K562 (cell line): ENCODE measurements around the gene SH2D3A. TPM values are rescaled to one million over a fixed set of nuclear protein-coding genes. Genes with fewer than 3 reads are reported as not detected.

Source experiments
- ADNP ChIP-seq: fragments of 200-800 bp; sonication (Bioruptor generic); IDR thresholded peaks from 2 replicates; pipeline ENCODE4 v1.6.1; 2016; ENCODE audit warnings: missing genetic modification characterization, missing compliant biosample characterization
- ATF1 ChIP-seq, 2 experiments: fragments of 450-650 bp in 1 of 2; IDR thresholded peaks; 2 replicates each; pipeline ENCODE4 v1.6.1; 2016; ENCODE audit warnings: missing compliant biosample characterization in 1 of 2, missing genetic modification characterization in 1 of 2
- CREB1 ChIP-seq, 2 experiments: sonication (generic) in 1 of 2; formaldehyde crosslinking in 1 of 2; IDR thresholded peaks; 2 replicates each; pipeline versions ENCODE4 v1.6.1 to v1.8.0; 2012 to 2022; ENCODE audit warnings: inconsistent platforms in 1 of 2, mild to moderate bottlenecking in 1 of 2, missing genetic modification reagents in 1 of 2, moderate library complexity in 1 of 2
- CTCFL ChIP-seq: IDR thresholded peaks from 2 replicates; pipeline ENCODE4 v1.6.1; 2011; ENCODE audit warnings: borderline replicate concordance, low read depth, mild to moderate bottlenecking, moderate library complexity, low read length; ENCODE audit not compliant: insufficient read depth, poor library complexity, severe bottlenecking
- ELF4 ChIP-seq: fragments of 450-650 bp; formaldehyde crosslinking; IDR thresholded peaks from 2 replicates; pipeline ENCODE4 v1.4.0; 2022; ENCODE audit warnings: missing genetic modification characterization
- ESRRA ChIP-seq: fragments of 450-650 bp; IDR thresholded peaks from 2 replicates; pipeline ENCODE4 v1.6.1; 2014; ENCODE audit warnings: low read depth, mild to moderate bottlenecking, moderate library complexity, borderline replicate concordance
- ETV5 ChIP-seq: sonication (generic); formaldehyde crosslinking; IDR thresholded peaks from 2 replicates; pipeline ENCODE4 v1.4.0; 2020; ENCODE audit warnings: low read depth, mild to moderate bottlenecking, missing genetic modification reagents
- FOXK1 ChIP-seq: sonication (generic); formaldehyde crosslinking; IDR thresholded peaks from 2 replicates; pipeline ENCODE4 v1.8.0; 2022; ENCODE audit warnings: missing genetic modification reagents, mild to moderate bottlenecking, borderline replicate concordance
- GTF2E2 ChIP-seq: fragments of 200-800 bp; sonication (Bioruptor generic); IDR thresholded peaks from 2 replicates; pipeline ENCODE4 v1.6.1; 2016; ENCODE audit warnings: missing genetic modification characterization, missing compliant biosample characterization
- LEF1 ChIP-seq: fragments of 450-650 bp; IDR thresholded peaks from 2 replicates; pipeline ENCODE4 v1.6.1; 2016; ENCODE audit warnings: mild to moderate bottlenecking
- MEF2A ChIP-seq: IDR thresholded peaks from 2 replicates; pipeline ENCODE4 v1.6.1; 2011; ENCODE audit warnings: low read depth, mild to moderate bottlenecking, low read length, moderate library complexity; ENCODE audit not compliant: control insufficient read depth
- NBN ChIP-seq: fragments of 450-650 bp; IDR thresholded peaks from 2 replicates; pipeline ENCODE4 v1.6.1; 2016; ENCODE audit warnings: low read depth, mild to moderate bottlenecking
- NCOA1 ChIP-seq: fragments of 450-650 bp; IDR thresholded peaks from 2 replicates; pipeline ENCODE4 v1.6.1; 2016; ENCODE audit warnings: low read depth
- NFATC3 ChIP-seq: fragments of 450-650 bp; IDR thresholded peaks from 2 replicates; pipeline ENCODE4 v1.6.1; 2017; ENCODE audit warnings: mild to moderate bottlenecking
- NRF1 ChIP-seq, 2 experiments: fragments of 450-650 bp; IDR thresholded peaks in 1 of 2; conservative IDR thresholded peaks in 1 of 2; 2 replicates each; pipeline ENCODE4 v1.6.1; 2014; ENCODE audit warnings: mild to moderate bottlenecking in 2 of 2
- POLR2AphosphoS5 ChIP-seq: IDR thresholded peaks from 2 replicates; pipeline ENCODE4 v1.6.1; 2011; ENCODE audit warnings: mild to moderate bottlenecking, low read depth, low read length, moderate library complexity; ENCODE audit not compliant: control insufficient read depth, insufficient read depth
- PTBP1 ChIP-seq: fragments of 200-400 bp; formaldehyde crosslinking; IDR thresholded peaks from 2 replicates; pipeline ENCODE4 v1.6.1; 2017; ENCODE audit warnings: low read depth, low read length
- RBBP5 ChIP-seq: fragments of 200-600 bp; sonication (generic); IDR thresholded peaks from 2 replicates; pipeline ENCODE4 v1.6.1; 2012; ENCODE audit warnings: borderline replicate concordance, mild to moderate bottlenecking, low read length, control low read depth, inconsistent platforms; ENCODE audit not compliant: insufficient read depth, poor library complexity, severe bottlenecking
- THRA ChIP-seq: fragments of 450-650 bp; IDR thresholded peaks from 2 replicates; pipeline ENCODE4 v1.6.1; 2017; ENCODE audit warnings: mild to moderate bottlenecking, moderate library complexity
- USF1 ChIP-seq: sonication (generic); formaldehyde crosslinking; IDR thresholded peaks from 2 replicates; pipeline ENCODE4 v1.9.0; 2022; ENCODE audit warnings: mild to moderate bottlenecking, missing genetic modification reagents
- ZNF239 ChIP-seq: fragments of 250-450 bp; sonication (Bioruptor Pico); IDR thresholded peaks from 2 replicates; pipeline ENCODE4 v1.4.0; 2020; ENCODE audit warnings: mild to moderate bottlenecking
- ZNF311 ChIP-seq: fragments of 250-450 bp; sonication (Bioruptor Pico); IDR thresholded peaks from 2 replicates; pipeline ENCODE4 v1.4.0; 2020; ENCODE audit warnings: mild to moderate bottlenecking, moderate library complexity
- ZNF41 ChIP-seq: fragments of 250-450 bp; sonication (Bioruptor Pico); conservative IDR thresholded peaks from 2 replicates; pipeline ENCODE4 v1.4.0; 2020; ENCODE audit warnings: mild to moderate bottlenecking
- ZNF584 ChIP-seq: fragments of 200-800 bp; sonication (Bioruptor generic); IDR thresholded peaks from 2 replicates; pipeline ENCODE4 v1.6.1; 2016; ENCODE audit warnings: low read depth, mild to moderate bottlenecking, missing genetic modification characterization, missing compliant biosample characterization
- polyA plus RNA-seq, 8 experiments: library from polyadenylated mRNA; depleted of rRNA in 4 of 8; stranded (reverse) in 5 of 8; unstranded in 3 of 8; fragments of >200 nt; fragmentation: Nextera tagmentation in 2 of 8; fragmentation: Illumina TruSeq in 1 of 8; extraction: Ambion mirVana in 2 of 8; extraction: Trizol in 1 of 8; gene quantifications; 2 replicates each; pipeline versions ENCODE4 v1.2.1 to v1.2.3, GENCODE V29; 2011 to 2014; ENCODE audit warnings: inconsistent platforms in 1 of 8, missing spikeins in 1 of 8
- total RNA-seq, 7 experiments: library from RNA; depleted of rRNA in 6 of 7; stranded (reverse); fragments of >200 nt in 6 of 7; fragmentation: Illumina TruSeq in 2 of 7; extraction: Trizol in 2 of 7; gene quantifications; 2 replicates each; pipeline versions ENCODE4 v1.2.1 to v1.2.3, GENCODE V29; 2011 to 2021; ENCODE audit warnings: low replicate concordance in 1 of 7

The SH2D3A gene
- total and polyA plus RNA-seq, 9 of the 15 experiments (the other 6 are each of a cell fraction or from before 2014, with no cell fraction given) = 0.75 to 26.3 (median 8.9) TPM

- TF ChIP-seq NFATC3 (no peak), NRF1 (conservative IDR thresholded peaks at IDR 0.05 in 1 of 2, IDR thresholded peaks at IDR 0.05 in 1 of 2) (peak; percentile 44 to 60; a peak in 3 of 4 replicates), ELF4 (CRISPR knock-in tag) (no peak), CREB1 (IDR thresholded peaks at IDR 0.05) (peak; percentile 90), CREB1 (CRISPR knock-in tag; IDR thresholded peaks at IDR 0.05) (peak; percentile 76; the same call in 1 of the 2 replicates), USF1 (CRISPR knock-in tag) (peak; percentile 77), THRA (no peak), GTF2E2 (0 out of 2 replicates have a peak, but pooled peaks have one; percentile 17), POLR2AphosphoS5 (peak; percentile 60), ZNF584 (CRISPR knock-in tag) (no peak), ZNF41 (no peak), ETV5 (CRISPR knock-in tag) (peak; percentile 31; the same call in 1 of the 2 replicates), MEF2A (no peak), ZNF311 (CRISPR knock-in tag) (no peak), PTBP1 (no peak), RBBP5 (no peak), ADNP (tag) (0 out of 2 replicates have a peak, but pooled peaks have one; percentile 30), NBN (peak; percentile 83), NCOA1 (peak; percentile 58), CTCFL (peak; percentile 62), FOXK1 (CRISPR knock-in tag) (no peak), ESRRA (peak; percentile 50; the same call in 1 of the 2 replicates), ZNF239 (no peak), ATF1 (CRISPR knock-in tag; IDR thresholded peaks at IDR 0.05) (no peak), ATF1 (tag; IDR thresholded peaks at IDR 0.05) (peak; percentile 86), LEF1 (0 out of 2 replicates have a peak, but pooled peaks have one; percentile 21)
Measured at GRCh38 chr19:6736169-6736916, 30.9 kb downstream of the SH2D3A start (continued).
